Panc1 (cell line): ENCODE measurements around the gene AOAH. TPM values are rescaled to one million over a fixed set of nuclear protein-coding genes. Genes with fewer than 3 reads are reported as not detected.

Experiments used
- ATAC-seq: fragments of 200-7000 bp; cut with Tn5 transposase; 2 replicates; pipeline ENCODE4 v1.9.1; 2020; ENCODE audit warnings: mild to moderate bottlenecking, moderate library complexity
- BruUV-seq: library from RNA; stranded (reverse); fragments of 400-500 nt; replicated peaks from 2 replicates; lab custom pipeline; 2021; lab: Mats Ljungman, UMichigan
- CTCF ChIA-PET: fragments of 300-600 bp; sonication (Branson Sonifier 250); formaldehyde crosslinking; loops from one replicate; lab custom pipeline; 2022; ENCODE audit warnings: antibody characterized with exemption; lab: Charles Lee
- POLR2A ChIA-PET: fragments of 300-600 bp; sonication (Branson Sonifier 250); formaldehyde crosslinking; loops from one replicate; lab custom pipeline; 2022; ENCODE audit warnings: antibody characterized with exemption; lab: Charles Lee
- DNase-seq: peaks from one replicate; pipeline ENCODE4 v3.0.0-alpha.2; 2010; ENCODE audit warnings: low read depth, low spot score
- H3K27ac ChIP-seq: 2 replicates; pipeline ENCODE4 v1.5.1; 2011; ENCODE audit warnings: mild to moderate bottlenecking, low read length, inconsistent platforms
- H3K27me3 ChIP-seq: fragments of 200-500 bp; sonication (Bioruptor generic); 2 replicates; pipeline ENCODE4 v1.6.0; 2014; ENCODE audit warnings: low read length, inconsistent platforms; ENCODE audit not compliant: control insufficient read depth, insufficient read depth
- H3K36me3 ChIP-seq: fragments of 200-500 bp; sonication (Bioruptor generic); 2 replicates; pipeline ENCODE4 v1.5.1; 2014; ENCODE audit warnings: inconsistent platforms, mild to moderate bottlenecking, low read length, moderate library complexity; ENCODE audit not compliant: control insufficient read depth, insufficient read depth
- H3K4me1 ChIP-seq: 2 replicates; pipeline ENCODE4 v1.5.1; 2011; ENCODE audit warnings: inconsistent platforms, mild to moderate bottlenecking, low read length, moderate library complexity; ENCODE audit not compliant: control insufficient read depth, insufficient read depth
- H3K4me3 ChIP-seq, 2 experiments: 2 replicates each; pipeline ENCODE4 v1.5.1; 2011 to 2012; ENCODE audit warnings: low read depth in 2 of 2, low read length in 2 of 2, mild to moderate bottlenecking in 2 of 2, inconsistent platforms in 1 of 2, moderate library complexity in 1 of 2
- H3K9me3 ChIP-seq: fragments of 200-500 bp; sonication (Bioruptor generic); 2 replicates; pipeline ENCODE4 v1.5.1; 2014; ENCODE audit warnings: low read depth, mild to moderate bottlenecking, inconsistent platforms, low read length, moderate library complexity; ENCODE audit not compliant: control insufficient read depth, insufficient read depth
- CTCF ChIP-seq: fragments of 450-650 bp; IDR thresholded peaks from 2 replicates; pipeline ENCODE4 v1.5.1; 2017; ENCODE audit warnings: mild to moderate bottlenecking
- POLR2AphosphoS5 ChIP-seq: IDR thresholded peaks from 2 replicates; pipeline ENCODE4 v1.6.1; 2012; ENCODE audit warnings: mild to moderate bottlenecking, low read depth, low read length, moderate library complexity
- SIN3A ChIP-seq: IDR thresholded peaks from 2 replicates; pipeline ENCODE4 v1.6.1; 2012; ENCODE audit warnings: low read depth, mild to moderate bottlenecking, low read length, moderate library complexity, borderline replicate concordance; ENCODE audit not compliant: insufficient read depth
- TCF7L2 ChIP-seq: IDR thresholded peaks from 2 replicates; pipeline ENCODE4 v1.6.1; 2011; ENCODE audit warnings: mild to moderate bottlenecking, low read depth, low read length, inconsistent platforms
- in situ Hi-C: cut with HindIII; loops from 2 replicates; pipeline ENCODE4 v1.10.0; 2016; ENCODE audit warnings: low sequenced_read_pairs, low pct_unique_long_range_greater_than_20kb
- intact Hi-C: fragments of 100-400 bp; cut with micrococcal nuclease; formaldehyde crosslinking; loops from one replicate; pipeline ENCODE4 v1.10.0; 2022; ENCODE audit not compliant: unreplicated experiment
- total RNA-seq: library from RNA; stranded (reverse); gene quantifications from one replicate; pipeline ENCODE4 v1.2.1, GENCODE V29; 2021; ENCODE audit not compliant: unreplicated experiment
- TF ChIP-seq, protein P1 (sequence below), 2 experiments: IDR thresholded peaks; 2 replicates each; pipeline ENCODE4 v1.6.1; 2011 to 2012; ENCODE audit warnings: low read depth in 2 of 2, control low read depth in 1 of 2, low read length in 1 of 2, mild to moderate bottlenecking in 1 of 2, moderate library complexity in 1 of 2; ENCODE audit not compliant: insufficient read depth in 1 of 2

AOAH gene
- total RNA-seq, 1 experiment from 2014 or later = 0.31 TPM

DNA sequence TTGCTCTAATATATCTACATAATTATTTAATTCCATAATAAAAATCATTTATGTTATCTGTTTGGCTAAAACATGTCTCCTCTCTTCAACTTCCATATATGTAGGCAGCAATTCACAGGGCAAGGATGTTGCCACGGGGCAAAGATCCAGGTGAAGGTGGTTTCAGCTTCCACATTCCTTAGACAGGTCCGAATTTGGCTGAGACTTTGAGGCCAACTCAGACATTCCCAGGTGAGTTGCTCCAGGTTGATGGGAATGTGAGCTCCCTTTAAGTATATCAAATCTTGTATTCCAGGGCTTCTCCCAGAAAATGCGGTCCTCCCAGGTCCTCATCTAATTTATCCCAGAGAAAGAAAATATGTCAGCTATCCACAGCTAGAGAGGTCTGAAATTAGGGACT is 15.1 kb upstream of the AOAH start:
- Histone ChIP-seq H3K36me3 (no peaks in the 10 kb centered on the region), H3K4me3 (no peak overlapping the region), H3K9me3 (no peaks in the 10 kb centered on the region), H3K27me3 (no peaks in the 10 kb centered on the region), H3K4me1 (no peaks in the 10 kb centered on the region), H3K27ac (no peak overlapping the region)
- ChIA-PET POLR2A (no interaction called here), CTCF (no interaction called here)
- intact Hi-C loops (no loop called here), in situ Hi-C loops (no loop called here)
- BruUV-seq = no TSS peak
- DNase-seq (no peak), ATAC-seq (no peak)
- TF ChIP-seq POLR2AphosphoS5 = no peak
- no peak for TF ChIP-seq SIN3A
- TF ChIP-seq CTCF = no peak
- no peak for TF ChIP-seq TCF7L2
- TF ChIP-seq, protein P1, sequence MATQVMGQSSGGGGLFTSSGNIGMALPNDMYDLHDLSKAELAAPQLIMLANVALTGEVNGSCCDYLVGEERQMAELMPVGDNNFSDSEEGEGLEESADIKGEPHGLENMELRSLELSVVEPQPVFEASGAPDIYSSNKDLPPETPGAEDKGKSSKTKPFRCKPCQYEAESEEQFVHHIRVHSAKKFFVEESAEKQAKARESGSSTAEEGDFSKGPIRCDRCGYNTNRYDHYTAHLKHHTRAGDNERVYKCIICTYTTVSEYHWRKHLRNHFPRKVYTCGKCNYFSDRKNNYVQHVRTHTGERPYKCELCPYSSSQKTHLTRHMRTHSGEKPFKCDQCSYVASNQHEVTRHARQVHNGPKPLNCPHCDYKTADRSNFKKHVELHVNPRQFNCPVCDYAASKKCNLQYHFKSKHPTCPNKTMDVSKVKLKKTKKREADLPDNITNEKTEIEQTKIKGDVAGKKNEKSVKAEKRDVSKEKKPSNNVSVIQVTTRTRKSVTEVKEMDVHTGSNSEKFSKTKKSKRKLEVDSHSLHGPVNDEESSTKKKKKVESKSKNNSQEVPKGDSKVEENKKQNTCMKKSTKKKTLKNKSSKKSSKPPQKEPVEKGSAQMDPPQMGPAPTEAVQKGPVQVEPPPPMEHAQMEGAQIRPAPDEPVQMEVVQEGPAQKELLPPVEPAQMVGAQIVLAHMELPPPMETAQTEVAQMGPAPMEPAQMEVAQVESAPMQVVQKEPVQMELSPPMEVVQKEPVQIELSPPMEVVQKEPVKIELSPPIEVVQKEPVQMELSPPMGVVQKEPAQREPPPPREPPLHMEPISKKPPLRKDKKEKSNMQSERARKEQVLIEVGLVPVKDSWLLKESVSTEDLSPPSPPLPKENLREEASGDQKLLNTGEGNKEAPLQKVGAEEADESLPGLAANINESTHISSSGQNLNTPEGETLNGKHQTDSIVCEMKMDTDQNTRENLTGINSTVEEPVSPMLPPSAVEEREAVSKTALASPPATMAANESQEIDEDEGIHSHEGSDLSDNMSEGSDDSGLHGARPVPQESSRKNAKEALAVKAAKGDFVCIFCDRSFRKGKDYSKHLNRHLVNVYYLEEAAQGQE (IDR thresholded peaks at IDR 0.05; ENCODE audit: insufficient read depth in 1 of 2, low read depth in 2 of 2, low read length in 1 of 2) = no peak

- TF ChIP-seq SIN3A (no peak), TCF7L2 (no peak)
- in situ Hi-C loops (no loop called here), intact Hi-C loops (no loop called here)
- POLR2A ChIA-PET = interaction anchor here (0.6 kb wide), 2 partner anchors 11 to 199 kb away, joined by 3 to 4 read pairs; no protein-coding TSS in a partner anchor
- H3K9me3 ChIP-seq = peaks cover 3% of the 10 kb centered on the region; the same call in 1 of the 2 replicates
- H3K27me3 ChIP-seq = no peaks in the 10 kb centered on the region
- no peaks in the 10 kb centered on the region for H3K4me1 ChIP-seq
- DNase-seq (no peak), ATAC-seq (no peak)
- no TSS peak for BruUV-seq
- H3K4me3 ChIP-seq = no peak overlapping the region
- CTCF ChIA-PET = no interaction called here
- no peak overlapping the region for H3K27ac ChIP-seq
- H3K36me3 ChIP-seq = no peaks in the 10 kb centered on the region
Observed at GRCh38 chr7:36736899-36737211, 12.6 kb upstream of the AOAH start.

GRCh38 chr7:36736090-36736898 is 12.0 kb upstream of the AOAH start:
- intact Hi-C loops (no loop called here), in situ Hi-C loops (no loop called here)
- H3K27ac ChIP-seq = no peak overlapping the region
- no TSS peak for BruUV-seq
- POLR2A ChIA-PET = interaction anchor here (0.6 kb wide), 2 partner anchors 12 to 199 kb away, joined by 3 to 4 read pairs; no protein-coding TSS in a partner anchor
- no peaks in the 10 kb centered on the region for H3K4me1 ChIP-seq
- no peaks in the 10 kb centered on the region for H3K36me3 ChIP-seq
- H3K4me3 ChIP-seq = no peak overlapping the region
- DNase-seq (no peak), ATAC-seq (no peak)
- CTCF ChIA-PET = interaction anchor here (0.6 kb wide), 1 partner anchor 250 kb away, joined by 3 read pairs; no protein-coding TSS in a partner anchor
- TF ChIP-seq CTCF (no peak), POLR2AphosphoS5 (no peak), SIN3A (no peak), TCF7L2 (no peak)
- TF ChIP-seq, protein P1 (IDR thresholded peaks at IDR 0.05; ENCODE audit: insufficient read depth in 1 of 2, low read depth in 2 of 2, low read length in 1 of 2) = no peak
- peaks cover 6% of the 10 kb centered on the region; the same call in 1 of the 2 replicates for H3K9me3 ChIP-seq
- no peaks in the 10 kb centered on the region for H3K27me3 ChIP-seq
